GOT3 (cell line): ENCODE data around the gene CACNA1C.
"Not testable (repeated sequence)": the region's sequence is repeated elsewhere in the genome, so short reads cannot be mapped to it uniquely, and the experiment has no call there.

Source experiments
- DNase-seq: peaks from one replicate; lab custom pipeline; 2025; ENCODE audit warnings: mixed read lengths; lab: John Stamatoyannopoulos, UW

Gene CACNA1C

DNA sequence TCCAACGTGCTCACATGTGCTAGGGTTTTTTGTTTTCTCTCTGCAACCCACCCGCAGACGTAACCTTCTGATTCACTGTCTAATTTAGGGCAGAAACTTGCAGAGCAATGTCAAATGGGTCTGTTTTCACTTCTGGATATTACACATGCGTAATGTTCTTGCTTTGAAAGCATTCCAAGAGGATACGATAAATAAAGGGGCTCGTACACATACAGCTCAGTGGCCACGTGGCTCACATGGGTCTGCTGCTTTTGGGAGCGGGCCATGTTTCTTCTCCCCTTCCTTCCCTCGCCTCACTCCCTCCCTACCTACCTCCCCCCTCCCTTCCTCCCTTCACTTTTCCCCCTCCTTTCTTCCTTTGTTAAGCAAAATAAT is 23.4 kb downstream of the CACNA1C start:
- no peak for DNase-seq

DNA sequence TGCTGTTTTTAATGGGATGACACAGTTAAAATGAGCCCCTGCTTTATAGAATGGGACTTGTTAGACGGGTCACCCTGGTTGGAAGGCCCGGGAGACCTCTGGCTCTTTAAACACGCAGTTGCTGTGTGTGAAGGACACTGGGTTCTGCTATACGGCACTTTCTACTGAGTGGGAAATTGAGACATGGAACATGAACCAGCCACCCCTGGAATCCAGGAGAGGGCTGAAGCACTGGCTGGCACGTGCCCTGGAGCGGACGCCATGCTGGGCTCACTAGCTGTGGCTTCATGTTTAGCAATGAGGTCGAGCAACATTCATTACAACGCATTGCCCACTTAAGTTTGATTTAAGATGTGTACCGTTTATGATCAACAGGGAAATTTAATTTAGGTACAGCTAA is 23.9 kb downstream of the CACNA1C start:
- DNase-seq: no peak

DNA sequence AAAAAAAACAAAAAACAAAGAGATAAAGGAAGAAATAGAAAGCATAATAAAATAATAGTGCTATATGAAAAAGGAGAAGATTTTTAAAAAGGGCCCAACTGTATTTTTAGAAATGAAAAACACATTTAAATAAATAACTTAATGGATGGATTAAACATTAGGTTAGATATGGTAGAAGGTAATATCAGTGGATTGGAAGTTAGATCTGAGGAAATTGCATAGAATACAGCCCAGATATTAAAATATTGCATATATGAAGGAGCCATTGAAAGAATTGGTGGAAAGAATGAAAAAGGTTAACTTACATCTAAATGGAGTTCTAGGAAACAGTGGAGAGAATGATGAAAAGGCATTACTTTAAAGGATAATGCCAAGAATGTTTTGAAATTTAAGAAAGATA is 27.8 kb downstream of the CACNA1C start:
- no peak for DNase-seq

DNA sequence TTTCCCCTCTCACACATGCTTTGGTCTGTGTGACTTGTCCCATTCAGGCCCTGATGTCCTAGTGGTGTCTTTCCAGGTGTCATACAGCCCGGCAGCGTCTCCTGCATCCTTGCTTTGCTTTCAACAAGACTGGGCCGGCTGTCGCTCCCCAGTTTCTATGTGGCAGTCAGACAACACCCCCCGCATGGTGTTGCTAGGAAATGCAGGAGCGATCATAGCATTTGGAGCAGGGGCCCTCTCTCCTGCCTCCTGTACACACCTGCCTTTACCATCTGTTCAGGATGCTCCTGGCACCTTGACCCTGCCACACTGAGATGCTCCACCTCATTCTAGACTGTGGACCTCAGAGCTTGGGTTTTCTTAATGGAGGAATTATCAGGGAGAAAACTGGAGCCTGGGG is 29.5 kb downstream of the CACNA1C start:
- DNase-seq: no peak

DNA sequence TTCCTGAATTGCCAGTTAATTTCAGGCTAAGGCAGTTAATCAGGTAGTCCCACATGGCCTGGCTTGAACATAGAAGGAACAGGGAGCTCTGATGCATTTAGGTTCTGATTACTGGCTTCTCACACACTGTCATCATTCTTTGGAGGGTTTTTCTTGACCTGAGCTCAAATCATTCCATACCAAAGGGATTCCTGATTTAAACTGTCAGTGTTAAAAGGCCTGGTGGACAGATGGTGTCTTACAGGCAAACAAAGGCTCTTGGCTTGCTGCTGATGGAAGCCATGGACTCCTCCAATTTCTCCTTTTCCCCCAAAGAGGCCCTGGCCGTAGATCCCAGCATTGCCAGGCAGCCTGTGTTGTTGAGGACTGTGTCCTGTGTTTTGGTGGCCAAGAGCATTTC is 30.2 kb downstream of the CACNA1C start:
- DNase-seq: no peak

DNA sequence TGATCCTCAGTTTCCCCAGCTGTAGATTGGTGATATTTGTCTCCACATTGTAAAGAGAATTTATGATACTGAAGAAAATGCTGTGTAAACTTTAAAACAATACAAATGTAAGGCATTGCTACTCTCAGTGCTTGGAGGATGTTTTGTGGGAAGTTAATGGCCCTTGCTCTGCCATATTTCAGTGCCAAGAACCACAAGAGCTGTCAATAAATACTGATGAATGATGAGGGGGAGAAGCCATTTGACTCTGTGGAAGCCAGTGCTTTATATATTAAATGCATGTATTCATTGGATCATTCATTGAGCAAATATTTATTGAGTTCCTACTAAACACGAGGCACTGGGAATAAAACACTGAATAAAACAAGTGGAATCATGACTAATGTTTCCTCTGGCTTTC is 30.8 kb downstream of the CACNA1C start:
- no peak for DNase-seq

DNA sequence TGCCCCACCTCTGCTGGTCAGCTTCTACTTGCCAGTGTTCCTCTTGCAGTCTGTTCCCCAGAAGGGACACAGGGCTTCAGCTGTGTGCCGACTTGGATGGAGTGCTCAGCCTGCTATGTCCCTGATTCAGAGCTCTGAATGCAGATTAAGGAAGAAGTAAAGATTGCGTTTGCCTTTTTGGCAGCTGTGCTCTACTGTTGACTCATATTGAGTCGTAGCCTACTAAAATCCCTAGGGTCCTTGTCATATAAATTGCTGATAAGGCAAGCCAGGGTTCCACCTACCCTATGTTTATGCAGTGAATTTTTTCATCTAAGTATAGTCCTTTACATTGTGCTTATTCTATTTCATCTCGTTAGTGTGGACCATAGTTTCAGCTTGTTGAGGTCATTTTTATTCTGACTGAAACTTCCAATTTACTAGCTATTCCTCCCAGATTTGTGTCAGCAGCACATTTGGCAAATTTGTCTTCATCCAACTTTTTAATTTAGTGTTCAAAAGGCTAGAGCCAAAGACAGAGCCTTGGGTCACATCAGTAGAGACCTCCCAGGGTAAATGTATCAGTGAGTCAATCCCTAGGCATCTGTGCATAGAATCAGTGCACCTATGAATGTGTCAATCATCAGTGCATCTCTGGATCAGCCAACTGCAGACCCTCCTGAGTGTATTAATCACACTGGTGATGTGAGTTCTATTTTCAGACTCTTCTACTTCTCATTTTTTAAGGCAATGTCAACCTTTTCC is 31.9 kb downstream of the CACNA1C start:
- DNase-seq: no peak

DNA sequence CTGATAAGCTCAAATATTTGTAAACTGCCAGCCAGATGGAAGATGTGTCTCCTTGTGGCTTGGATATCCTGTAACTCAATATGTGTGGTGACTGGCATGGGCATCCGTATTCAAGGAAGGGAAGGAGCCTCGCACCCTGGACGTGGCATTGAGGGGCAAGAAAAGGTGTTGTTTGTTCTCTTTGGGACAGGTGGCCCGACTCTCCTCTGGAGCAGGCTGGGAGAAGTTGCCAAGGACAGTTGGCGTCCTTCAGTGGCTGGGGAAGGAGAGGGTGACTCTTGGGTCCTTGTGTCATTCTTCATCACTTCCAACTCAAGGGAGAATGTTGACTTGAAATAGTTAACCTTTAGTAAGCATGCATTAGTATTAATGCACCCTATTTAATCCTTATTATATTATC is 39.6 kb downstream of the CACNA1C start:
- DNase-seq: no peak

DNA sequence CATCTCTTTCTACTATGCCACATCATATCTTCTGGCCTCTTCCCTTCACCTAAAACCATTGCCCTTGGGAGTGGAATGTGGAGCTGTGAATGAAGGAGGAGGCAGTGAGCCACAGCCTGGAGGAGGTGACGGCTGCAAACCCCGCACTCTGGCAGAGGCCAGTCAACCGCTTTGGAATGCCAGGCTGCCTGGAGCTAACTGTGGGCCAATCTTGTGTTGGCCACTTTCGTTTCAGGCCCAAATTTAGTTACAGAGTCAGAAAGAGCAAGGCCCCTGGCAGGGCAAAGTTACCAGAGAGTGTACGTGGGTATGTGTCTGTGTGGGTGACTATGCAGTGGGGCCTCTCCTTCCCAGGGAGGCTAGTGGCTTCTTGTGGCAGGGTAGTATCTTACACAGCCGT is 40.1 kb downstream of the CACNA1C start:
- no peak for DNase-seq

DNA sequence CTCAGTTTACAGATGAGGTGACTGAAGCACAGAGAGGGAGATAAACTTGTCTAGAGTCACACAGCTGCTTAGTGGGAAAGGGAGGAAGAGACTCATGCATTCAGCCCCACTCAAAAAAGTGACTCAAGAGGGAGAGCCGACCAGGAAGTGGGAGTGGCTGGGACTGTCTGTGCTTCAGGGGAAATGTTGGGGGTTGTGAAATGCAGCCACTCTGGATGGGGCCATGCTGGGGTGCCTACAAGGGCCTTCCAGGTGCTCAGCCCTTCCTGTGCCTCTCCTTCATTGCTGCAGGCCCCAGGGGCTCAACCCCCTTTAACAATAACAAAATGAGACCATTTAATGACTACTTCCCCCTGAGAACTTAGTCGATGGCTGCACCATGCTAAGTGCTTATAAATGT is 41.8 kb downstream of the CACNA1C start:
- no peak for DNase-seq

DNA sequence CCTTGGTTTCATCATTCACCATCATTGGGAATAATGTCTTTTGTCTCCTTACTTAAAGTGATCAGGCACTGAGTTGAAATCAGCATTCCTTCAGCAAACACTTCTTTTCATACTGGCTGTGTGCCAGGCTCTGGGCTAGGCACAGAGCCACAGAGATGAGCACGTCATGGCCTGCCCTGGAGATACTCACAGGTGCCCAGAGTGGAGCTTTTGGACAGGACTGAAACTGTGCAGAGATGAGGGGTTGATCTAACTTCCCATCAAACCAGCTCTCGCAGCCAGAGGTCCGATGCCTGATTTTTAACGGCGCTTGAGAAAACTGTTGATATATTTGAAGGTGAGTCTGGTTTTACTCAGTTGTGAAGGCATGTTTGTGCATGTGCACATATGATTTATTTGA is 43.1 kb downstream of the CACNA1C start:
- no peak for DNase-seq

DNA sequence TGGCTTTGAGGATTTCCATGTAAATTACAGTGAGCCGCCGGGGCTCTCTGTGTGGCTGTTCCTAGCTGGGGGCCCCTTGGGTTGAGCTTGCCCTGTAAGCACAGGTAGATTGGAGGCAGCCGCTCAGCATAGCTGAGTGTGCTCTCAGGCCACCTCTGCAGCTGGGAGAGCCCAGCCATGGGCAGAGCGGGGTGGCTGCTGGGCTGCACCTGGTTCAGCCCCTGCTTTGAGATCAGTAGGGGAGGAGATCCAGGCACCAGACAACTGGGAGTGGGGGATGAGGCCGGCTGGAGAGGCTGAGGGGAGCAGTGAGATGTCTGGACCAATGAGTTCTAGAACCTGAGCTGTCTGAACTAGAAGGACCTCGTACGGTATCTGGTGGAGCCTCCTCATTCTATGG is 44.8 kb downstream of the CACNA1C start:
- no peak for DNase-seq

DNA sequence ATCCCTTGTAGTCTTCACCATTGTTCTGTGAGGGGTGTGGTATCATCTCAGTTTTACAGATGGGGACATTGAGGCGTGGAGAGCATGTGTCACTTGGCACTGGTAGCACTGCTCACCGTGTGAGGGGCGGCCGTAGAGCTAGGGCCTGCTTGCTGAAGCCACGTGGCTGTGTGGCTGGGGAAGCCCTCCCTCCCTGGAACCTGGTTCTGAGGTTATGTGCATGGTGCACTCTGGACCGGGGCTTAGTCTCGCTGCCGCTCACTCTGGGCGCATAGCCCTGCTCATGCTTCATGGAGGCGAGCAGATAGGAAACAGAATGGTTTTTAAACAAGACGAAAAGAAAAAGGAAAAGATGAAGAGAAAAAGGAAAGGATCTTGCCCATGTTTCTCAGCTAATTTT is 46.1 kb downstream of the CACNA1C start:
- DNase-seq: no peak

DNA sequence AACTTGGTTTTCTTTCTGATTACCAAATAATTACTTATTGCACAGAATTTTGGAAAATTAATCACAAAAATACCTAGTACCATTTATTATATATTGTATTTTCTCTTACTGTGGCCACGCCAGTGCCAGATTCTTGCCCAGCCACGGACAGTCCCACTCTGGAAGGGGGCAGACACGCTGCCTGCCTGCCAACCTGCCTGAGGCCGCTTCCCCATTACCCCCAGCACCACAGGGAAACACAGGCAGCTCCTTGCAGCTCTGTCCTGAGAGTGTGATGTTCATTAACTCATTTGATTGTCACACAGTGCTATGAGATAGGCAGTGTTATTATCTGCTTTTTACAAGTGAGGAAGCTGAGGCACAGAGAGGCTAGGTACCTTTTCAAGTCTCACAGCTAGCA is 46.8 kb downstream of the CACNA1C start:
- DNase-seq: no peak

DNA sequence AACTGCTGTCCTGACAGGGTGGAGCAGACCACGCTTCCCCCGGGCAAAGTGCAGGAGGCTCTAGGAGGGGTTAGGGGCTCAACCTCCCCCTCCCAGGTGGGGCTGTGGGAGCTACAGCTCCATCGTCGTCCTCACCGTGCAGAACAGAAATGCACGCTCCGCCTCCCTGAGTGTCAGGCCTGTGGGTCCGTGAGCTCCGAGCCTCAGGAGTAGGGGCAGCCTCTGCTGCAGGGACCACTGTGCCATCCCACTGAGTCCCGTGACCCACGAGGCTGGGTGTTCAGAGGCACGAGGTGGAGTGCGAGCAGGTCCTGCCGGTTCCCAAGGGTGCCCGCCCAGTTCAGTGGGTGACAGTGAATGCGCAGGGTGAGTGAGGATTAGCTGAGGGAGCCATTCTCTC is 48.6 kb downstream of the CACNA1C start:
- no peak for DNase-seq

DNA sequence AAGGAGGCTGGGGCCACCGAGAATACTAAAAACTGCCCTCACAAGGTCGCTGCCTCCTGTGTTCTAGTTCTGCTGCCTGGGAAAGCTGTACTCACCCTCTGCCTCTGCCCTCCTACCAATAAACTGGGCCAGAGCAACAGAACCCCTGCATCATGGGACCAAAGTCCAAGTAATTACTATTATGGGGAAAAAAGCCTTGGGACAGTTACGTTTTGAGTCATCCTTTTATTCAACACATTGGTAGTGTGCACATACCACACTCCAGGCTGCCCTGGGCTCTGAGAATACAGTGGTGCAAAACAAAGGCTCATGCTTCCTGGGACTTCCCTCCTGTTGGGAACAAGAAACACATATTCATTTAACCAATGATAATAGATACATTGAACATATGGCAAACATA is 49.0 kb downstream of the CACNA1C start:
- DNase-seq: no peak

DNA sequence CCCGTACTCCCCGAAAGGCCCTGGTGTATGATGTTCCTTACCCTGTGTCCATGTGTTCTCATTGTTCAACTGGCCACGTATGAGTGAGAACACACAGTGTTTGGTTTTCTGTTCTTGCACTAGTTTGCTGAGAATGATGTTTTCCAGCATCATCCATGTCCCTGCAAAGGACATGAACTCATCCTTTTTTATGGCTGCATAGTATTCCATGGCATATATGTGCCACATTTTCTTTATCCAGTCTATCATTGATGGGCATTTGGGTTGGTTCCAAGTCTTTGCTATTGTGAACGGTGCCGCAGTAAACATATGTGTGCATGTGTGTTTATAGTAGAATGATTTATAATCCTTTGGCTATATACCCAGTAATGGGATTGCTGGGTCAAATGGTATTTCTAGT is 49.9 kb downstream of the CACNA1C start:
- not testable (repeated sequence) for DNase-seq

DNA sequence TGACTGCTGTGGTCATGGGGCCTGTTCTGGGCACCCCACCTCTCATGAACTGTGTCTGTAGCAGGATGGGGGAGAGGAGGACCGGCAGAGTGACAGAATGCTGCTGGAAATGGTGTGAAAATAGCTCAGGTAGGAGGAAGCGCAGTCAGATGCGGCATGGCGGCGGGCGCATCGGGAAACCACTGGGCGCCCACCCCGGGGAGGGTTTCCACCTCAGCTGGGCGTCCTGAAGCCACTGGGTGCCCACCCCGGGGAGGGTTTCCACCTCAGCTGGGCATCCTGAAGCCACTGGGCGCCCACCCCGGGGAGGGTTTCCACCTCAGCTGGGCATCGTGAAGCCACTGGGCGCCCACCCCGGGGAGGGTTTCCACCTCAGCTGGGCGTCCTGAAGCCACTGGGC is 52.6 kb downstream of the CACNA1C start:
- not testable (repeated sequence) for DNase-seq

DNA sequence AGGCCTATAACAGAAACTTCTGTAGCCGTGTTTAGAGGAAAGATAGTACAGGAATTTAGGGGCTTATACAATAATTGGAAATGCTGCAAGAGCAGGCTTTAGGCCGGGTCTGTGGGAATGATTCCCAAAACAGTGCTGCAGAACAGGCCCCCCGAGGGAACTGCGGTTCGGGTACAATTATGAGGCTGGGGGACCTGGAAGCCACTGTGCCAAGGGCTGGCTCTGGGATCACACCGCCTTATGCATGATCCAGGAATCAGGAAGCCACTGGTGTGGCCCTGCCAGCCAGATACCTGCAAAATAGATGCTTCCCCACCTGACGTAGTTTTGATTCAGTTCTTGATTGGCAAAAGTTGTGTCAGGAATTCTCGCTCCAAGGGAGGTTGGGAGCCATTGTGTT is 55.4 kb downstream of the CACNA1C start:
- no peak for DNase-seq

DNA sequence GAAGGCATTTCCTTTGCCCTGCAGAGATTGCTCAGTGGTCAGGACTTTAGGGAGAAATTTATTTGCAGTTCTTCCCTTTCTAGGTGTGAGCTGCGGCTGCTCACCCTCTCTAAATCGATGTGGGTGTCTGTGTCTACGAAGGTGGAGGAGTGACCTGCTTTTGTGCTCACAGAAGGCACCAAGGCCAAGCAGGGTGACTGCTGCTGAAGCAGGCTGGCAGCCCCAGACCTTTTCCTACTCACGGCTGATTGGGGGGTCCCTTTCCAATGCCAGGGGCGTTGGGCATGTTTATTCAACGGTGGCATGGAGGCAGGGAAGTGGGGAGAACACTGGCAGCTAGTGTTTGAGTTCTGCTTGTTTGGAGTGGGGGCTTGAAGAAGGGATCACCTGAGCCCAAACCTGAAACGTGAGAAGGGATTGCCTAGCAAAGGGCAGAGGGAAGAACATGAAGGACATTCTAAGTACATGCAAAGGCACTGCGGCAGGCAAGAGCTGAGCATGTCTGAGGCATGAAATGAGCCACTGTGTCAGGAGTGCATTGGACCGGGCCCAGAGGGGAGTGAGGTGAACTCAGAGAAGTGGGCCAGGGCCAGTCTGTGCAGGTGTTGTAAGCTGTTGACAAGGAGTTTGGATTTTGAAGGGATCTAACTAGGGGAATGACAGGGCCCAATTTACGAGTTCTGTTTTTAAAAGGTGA is 56.3 kb downstream of the CACNA1C start:
- no peak for DNase-seq

DNA sequence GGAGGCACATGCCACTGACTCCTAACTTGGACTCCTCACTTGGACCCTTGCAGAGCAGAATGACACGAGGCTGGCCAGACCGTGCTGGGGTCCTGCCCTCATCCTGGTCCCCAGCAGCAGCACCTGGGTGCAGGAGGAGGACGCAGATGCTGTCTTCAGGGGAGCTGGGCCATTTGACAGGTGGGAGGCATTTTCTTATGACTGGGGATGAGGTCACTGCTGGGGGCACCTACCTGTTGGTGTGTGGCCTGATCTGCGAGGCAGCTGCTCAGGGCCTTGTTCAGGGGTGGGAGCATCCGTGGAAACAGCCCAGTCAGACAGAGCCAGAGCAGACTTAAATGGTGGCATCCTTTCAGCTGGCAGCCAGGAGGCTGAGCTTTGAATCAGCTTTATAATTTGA is 57.3 kb downstream of the CACNA1C start:
- DNase-seq: no peak

DNA sequence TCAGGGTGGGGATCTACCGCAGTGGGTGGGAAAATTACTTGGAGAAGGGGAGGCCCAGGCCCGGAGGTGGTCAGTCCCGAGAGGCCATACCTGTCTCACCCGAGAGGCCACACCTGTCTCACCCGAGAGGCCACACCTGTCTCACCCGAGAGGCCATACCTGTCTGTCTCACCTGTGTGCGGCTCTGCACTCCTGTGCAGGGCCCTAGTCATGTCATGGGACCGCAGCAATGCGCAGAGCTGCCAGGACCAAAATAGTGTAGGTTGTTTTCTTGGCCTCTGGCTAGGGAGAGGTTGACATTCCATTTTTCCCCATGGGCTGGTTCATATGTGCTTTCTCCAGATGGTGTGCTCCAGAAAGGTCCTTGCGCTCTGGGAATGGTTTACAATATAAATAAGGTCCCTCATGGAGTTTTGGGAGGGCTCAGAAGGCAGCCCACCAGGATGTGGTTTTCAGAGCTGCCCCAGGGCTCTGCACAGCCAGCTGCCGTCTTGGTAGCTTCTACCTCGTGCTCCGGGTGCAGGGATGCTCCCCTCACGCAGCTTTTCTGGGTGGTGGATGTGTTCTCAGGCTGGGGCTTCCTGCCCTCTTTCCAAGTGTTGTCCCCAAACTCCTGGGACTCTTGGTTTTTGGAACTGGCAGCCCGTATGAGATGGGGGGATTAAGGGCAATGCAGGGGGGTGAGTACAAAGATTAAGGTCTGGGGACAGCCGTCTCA is 58.2 kb downstream of the CACNA1C start:
- DNase-seq: no peak

DNA sequence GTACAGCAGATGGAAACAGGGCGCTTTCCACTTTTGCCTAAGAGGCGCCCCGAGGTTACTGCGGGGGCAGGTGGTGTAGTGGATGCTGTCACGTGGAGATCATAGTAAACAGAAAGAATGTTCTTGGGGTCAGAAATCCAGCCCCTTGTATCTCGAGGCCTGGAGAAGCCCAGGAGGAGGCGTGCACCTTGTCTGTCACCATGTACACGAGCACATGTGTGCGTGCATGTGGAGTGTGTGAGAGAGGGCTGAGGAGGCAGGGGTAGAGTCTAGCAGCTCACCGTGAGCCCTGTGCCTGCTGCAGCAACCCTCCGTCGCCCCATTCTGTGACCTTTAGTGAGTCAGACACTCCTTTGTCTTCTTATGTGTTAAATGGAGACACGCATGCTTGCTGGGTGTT is 59.0 kb downstream of the CACNA1C start:
- no peak for DNase-seq
